GM23338 (cell line): Measurements from ENCODE around the gene ELAVL3. TPM values are rescaled to one million over a fixed set of nuclear protein-coding genes. Genes with fewer than 3 reads are reported as not detected.
A peak's percentile ranks its signal among the peaks of the same experiment; 100 is the strongest.

Experiments
- ATAC-seq: fragments of 200-7000 bp; cut with Tn5 transposase; 3 replicates; pipeline ENCODE4 v1.9.1; 2020
- DNase-seq: peaks from one replicate; pipeline ENCODE4 v3.0.0-alpha.2; 2015; ENCODE audit warnings: low spot score
- H2AFZ ChIP-seq: fragments of 200-600 bp; sonication (generic); 2 replicates; pipeline ENCODE4 v1.8.0; 2016; ENCODE audit warnings: antibody characterized with exemption, mild to moderate bottlenecking, moderate library complexity
- H3F3A ChIP-seq: fragments of 200-600 bp; sonication (generic); replicated peaks from 2 replicates; pipeline ENCODE4 v1.8.0; 2017; ENCODE audit warnings: antibody characterized with exemption, mixed run types, low read depth
- H3K27ac ChIP-seq: fragments of 200-600 bp; sonication (generic); 2 replicates; pipeline ENCODE4 v1.6.1; 2016; ENCODE audit warnings: low read depth
- H3K27me3 ChIP-seq: fragments of 200-600 bp; sonication (generic); 2 replicates; pipeline ENCODE4 v1.8.0; 2016; ENCODE audit warnings: mild to moderate bottlenecking, mixed run types, moderate library complexity; ENCODE audit not compliant: insufficient read depth
- H3K36me3 ChIP-seq: fragments of 200-600 bp; sonication (generic); 2 replicates; pipeline ENCODE4 v1.8.0; 2016; ENCODE audit warnings: mild to moderate bottlenecking; ENCODE audit not compliant: insufficient read depth
- H3K4me1 ChIP-seq: fragments of 200-600 bp; sonication (generic); 2 replicates; pipeline ENCODE4 v1.8.0; 2016; ENCODE audit warnings: mild to moderate bottlenecking, moderate library complexity; ENCODE audit not compliant: insufficient read depth
- H3K4me2 ChIP-seq: fragments of 200-600 bp; sonication (generic); 2 replicates; pipeline ENCODE4 v1.7.1; 2017; ENCODE audit warnings: mixed run types
- H3K4me3 ChIP-seq: fragments of 200-600 bp; sonication (generic); 2 replicates; pipeline ENCODE4 v1.6.1; 2016; ENCODE audit warnings: mixed run types
- H3K79me2 ChIP-seq: fragments of 200-600 bp; sonication (generic); replicated peaks from 2 replicates; pipeline ENCODE4 v1.8.0; 2017; ENCODE audit warnings: mild to moderate bottlenecking; ENCODE audit not compliant: insufficient read depth
- H3K9me2 ChIP-seq: fragments of 200-600 bp; sonication (generic); 2 replicates; pipeline ENCODE4 v1.8.0; 2017; ENCODE audit not compliant: insufficient read depth
- H4K20me1 ChIP-seq: fragments of 200-600 bp; sonication (generic); replicated peaks from 2 replicates; pipeline ENCODE4 v1.8.0; 2017; ENCODE audit warnings: mild to moderate bottlenecking; ENCODE audit not compliant: insufficient read depth
- H3K27ac Mint-ChIP-seq: 2 replicates; pipeline ENCODE4 v1.8.0; 2020; ENCODE audit warnings: inconsistent platforms, mild to moderate bottlenecking, moderate library complexity, mixed read lengths
- H3K27me3 Mint-ChIP-seq: 3 replicates; pipeline ENCODE4 v1.8.0; 2022; ENCODE audit warnings: low read depth, mild to moderate bottlenecking, moderate library complexity, mixed read lengths, inconsistent platforms; ENCODE audit not compliant: insufficient read depth, poor library complexity
- H3K36me3 Mint-ChIP-seq: 3 replicates; pipeline ENCODE4 v1.8.0; 2021; ENCODE audit warnings: low read depth, mild to moderate bottlenecking, inconsistent platforms, moderate library complexity, mixed read lengths
- H3K4me1 Mint-ChIP-seq: 3 replicates; pipeline ENCODE4 v1.8.0; 2020; ENCODE audit warnings: mild to moderate bottlenecking, inconsistent platforms, mixed read lengths
- H3K4me3 Mint-ChIP-seq: 3 replicates; pipeline ENCODE4 v1.8.0; 2021; ENCODE audit warnings: moderate library complexity, mild to moderate bottlenecking, inconsistent platforms, mixed read lengths
- H3K9me3 Mint-ChIP-seq: 3 replicates; pipeline ENCODE4 v1.8.0; 2020; ENCODE audit warnings: moderate library complexity, mild to moderate bottlenecking, inconsistent platforms, mixed read lengths
- CREB1 ChIP-seq: fragments of 250-450 bp; sonication (Bioruptor Pico); IDR thresholded peaks from 2 replicates; pipeline ENCODE4 v1.5.0; 2020; ENCODE audit warnings: low read depth, mild to moderate bottlenecking, moderate library complexity
- EZH2phosphoT487 ChIP-seq: fragments of 200-600 bp; sonication (generic); IDR thresholded peaks from one replicate; pipeline ENCODE4 v1.8.1; 2018; ENCODE audit warnings: antibody characterized with exemption; ENCODE audit not compliant: unreplicated experiment
- JUNB ChIP-seq: IDR thresholded peaks from one replicate; pipeline ENCODE4 v1.6.1; 2016; ENCODE audit warnings: antibody characterized with exemption; ENCODE audit not compliant: unreplicated experiment
- NANOG ChIP-seq: IDR thresholded peaks from 2 replicates; pipeline ENCODE4 v1.6.1; 2016; ENCODE audit warnings: antibody characterized with exemption, borderline replicate concordance
- POLR2AphosphoS5 ChIP-seq: IDR thresholded peaks from 2 replicates; pipeline ENCODE4 v1.6.1; 2016; ENCODE audit warnings: antibody characterized with exemption, low read depth
- ZNF331 ChIP-seq: fragments of 250-450 bp; sonication (Bioruptor Pico); IDR thresholded peaks from 2 replicates; pipeline ENCODE4 v1.5.0; 2020; ENCODE audit warnings: low read depth, mild to moderate bottlenecking, moderate library complexity
- polyA plus RNA-seq: library from polyadenylated mRNA; unstranded; fragments of >200 nt; fragmentation: Nextera tagmentation; extraction: Ambion mirVana; gene quantifications from 2 replicates; pipeline ENCODE4 v1.2.1, GENCODE V29; 2016
- total RNA-seq: library from RNA; depleted of rRNA; stranded (reverse); fragments of >200 nt; shearing (Covaris generic); gene quantifications from 2 replicates; pipeline ENCODE4 v1.2.3, GENCODE V29; 2014
- TF ChIP-seq, protein P1 (sequence below), 2 experiments: fragments of 200-600 bp in 1 of 2; sonication (generic) in 1 of 2; conservative IDR thresholded peaks; 2 replicates each; pipeline versions ENCODE4 v1.5.1 to v1.6.1; 2016 to 2017; ENCODE audit warnings: antibody characterized with exemption in 2 of 2, low read depth in 2 of 2, mild to moderate bottlenecking in 2 of 2, moderate library complexity in 1 of 2
- TF ChIP-seq, protein P2 (sequence below): IDR thresholded peaks from 2 replicates; pipeline ENCODE4 v1.6.1; 2016; ENCODE audit warnings: antibody characterized with exemption

ELAVL3 gene
- total and polyA plus RNA-seq, 2 experiments from 2014 or later = 0.45 to 1.2 TPM

DNA sequence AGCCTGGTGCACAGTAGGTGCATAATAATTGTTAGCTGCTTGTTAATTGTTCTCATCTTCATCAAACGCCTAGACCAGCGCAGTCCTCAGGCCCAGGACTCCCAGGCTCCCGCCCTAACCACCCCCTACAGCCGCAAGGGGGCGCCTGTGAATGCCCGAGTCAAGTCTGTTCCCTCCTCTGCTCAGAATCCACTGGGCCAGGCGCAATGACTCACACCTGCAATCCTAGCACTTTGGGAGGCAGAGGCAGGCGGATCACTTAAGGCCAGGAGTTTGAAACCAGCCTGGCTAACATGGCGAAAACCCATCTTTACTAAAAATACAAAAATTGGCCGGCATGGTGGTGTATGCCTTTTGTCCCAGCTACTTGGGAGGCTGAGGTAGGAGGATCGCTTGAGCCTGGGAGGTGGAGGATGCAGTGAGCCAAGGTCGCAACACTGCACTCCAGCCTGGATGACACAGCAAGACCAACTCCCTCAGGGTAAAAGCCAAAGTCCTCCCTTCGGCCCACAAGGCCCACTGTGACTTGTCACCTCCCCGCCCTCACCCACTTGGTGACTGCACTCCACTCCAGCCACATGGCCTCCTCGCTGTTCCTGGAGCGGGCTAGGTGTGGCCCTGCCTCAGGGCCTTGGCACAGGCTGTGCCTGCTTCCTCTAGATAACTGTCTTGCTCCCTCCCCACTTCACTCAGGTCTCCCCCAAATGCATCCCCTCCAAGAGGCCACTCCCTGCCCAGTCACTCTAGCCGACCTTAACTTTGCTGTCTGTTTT lies 15.7 kb upstream of the ELAVL3 start:
- Histone ChIP-seq H3K27ac (no peak overlapping the region), H4K20me1 (no peaks in the 10 kb centered on the region), H3K4me2 (no peak overlapping the region), H3K4me1 (no peaks in the 10 kb centered on the region), H3K4me3 (no peak overlapping the region), H3K79me2 (no peaks in the 10 kb centered on the region), H3F3A (0 out of 2 replicates have a peak, but pooled peaks cover 2% of the 10 kb centered on the region), H3K36me3 (no peaks in the 10 kb centered on the region), H3K9me2 (no peaks in the 10 kb centered on the region), H3K27me3 (no peaks in the 10 kb centered on the region), H2AFZ (no peak overlapping the region)
- H3K4me1 Mint-ChIP-seq = no peaks in the 10 kb centered on the region
- peak overlapping the region; percentile 76 for H3K27ac Mint-ChIP-seq
- TF ChIP-seq, protein P1, sequence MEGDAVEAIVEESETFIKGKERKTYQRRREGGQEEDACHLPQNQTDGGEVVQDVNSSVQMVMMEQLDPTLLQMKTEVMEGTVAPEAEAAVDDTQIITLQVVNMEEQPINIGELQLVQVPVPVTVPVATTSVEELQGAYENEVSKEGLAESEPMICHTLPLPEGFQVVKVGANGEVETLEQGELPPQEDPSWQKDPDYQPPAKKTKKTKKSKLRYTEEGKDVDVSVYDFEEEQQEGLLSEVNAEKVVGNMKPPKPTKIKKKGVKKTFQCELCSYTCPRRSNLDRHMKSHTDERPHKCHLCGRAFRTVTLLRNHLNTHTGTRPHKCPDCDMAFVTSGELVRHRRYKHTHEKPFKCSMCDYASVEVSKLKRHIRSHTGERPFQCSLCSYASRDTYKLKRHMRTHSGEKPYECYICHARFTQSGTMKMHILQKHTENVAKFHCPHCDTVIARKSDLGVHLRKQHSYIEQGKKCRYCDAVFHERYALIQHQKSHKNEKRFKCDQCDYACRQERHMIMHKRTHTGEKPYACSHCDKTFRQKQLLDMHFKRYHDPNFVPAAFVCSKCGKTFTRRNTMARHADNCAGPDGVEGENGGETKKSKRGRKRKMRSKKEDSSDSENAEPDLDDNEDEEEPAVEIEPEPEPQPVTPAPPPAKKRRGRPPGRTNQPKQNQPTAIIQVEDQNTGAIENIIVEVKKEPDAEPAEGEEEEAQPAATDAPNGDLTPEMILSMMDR (conservative IDR thresholded peaks at IDR 0.05; ENCODE audit: low read depth in 2 of 2) = peak; percentile 89 to 93
- TF ChIP-seq, protein P2, sequence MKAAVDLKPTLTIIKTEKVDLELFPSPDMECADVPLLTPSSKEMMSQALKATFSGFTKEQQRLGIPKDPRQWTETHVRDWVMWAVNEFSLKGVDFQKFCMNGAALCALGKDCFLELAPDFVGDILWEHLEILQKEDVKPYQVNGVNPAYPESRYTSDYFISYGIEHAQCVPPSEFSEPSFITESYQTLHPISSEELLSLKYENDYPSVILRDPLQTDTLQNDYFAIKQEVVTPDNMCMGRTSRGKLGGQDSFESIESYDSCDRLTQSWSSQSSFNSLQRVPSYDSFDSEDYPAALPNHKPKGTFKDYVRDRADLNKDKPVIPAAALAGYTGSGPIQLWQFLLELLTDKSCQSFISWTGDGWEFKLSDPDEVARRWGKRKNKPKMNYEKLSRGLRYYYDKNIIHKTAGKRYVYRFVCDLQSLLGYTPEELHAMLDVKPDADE = no peak
- H3K36me3 Mint-ChIP-seq = peaks cover 4% of the 10 kb centered on the region; the same call in 2 of the 3 replicates
- peak; percentile 89 for DNase-seq
- H3K27me3 Mint-ChIP-seq = peaks cover 7% of the 10 kb centered on the region
- H3K4me3 Mint-ChIP-seq = no peak overlapping the region; the same call in 2 of the 3 replicates
- H3K9me3 Mint-ChIP-seq = no peaks in the 10 kb centered on the region
- peak; percentile 100 for ATAC-seq

DNA sequence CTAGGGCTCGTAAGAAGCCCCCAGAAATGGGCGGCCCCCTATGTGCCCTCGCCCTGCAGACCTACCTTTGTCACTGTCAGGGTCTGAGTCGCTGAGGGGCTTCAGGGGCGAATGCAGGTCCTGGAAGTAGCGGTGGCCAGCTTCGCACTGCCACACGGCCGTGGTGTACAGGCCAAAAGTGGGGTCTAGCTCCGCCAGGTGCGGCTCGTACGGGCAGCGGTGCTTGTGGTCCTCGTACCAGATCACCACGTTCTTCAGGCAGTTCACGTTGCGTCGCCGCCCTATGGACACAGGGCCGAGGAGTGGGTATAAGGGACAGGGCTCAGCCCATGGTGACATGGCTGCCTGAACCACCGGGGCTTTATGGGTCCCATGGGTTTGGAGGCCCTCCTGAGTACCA lies 15.0 kb upstream of the ELAVL3 start:
- H3K4me1 Mint-ChIP-seq = no peaks in the 10 kb centered on the region
- Histone ChIP-seq H3K4me3 (no peak overlapping the region), H2AFZ (no peak overlapping the region), H3K36me3 (no peaks in the 10 kb centered on the region), H4K20me1 (no peaks in the 10 kb centered on the region), H3K9me2 (no peaks in the 10 kb centered on the region), H3F3A (0 out of 2 replicates have a peak, but pooled peaks cover 2% of the 10 kb centered on the region), H3K4me1 (no peaks in the 10 kb centered on the region), H3K27me3 (no peaks in the 10 kb centered on the region), H3K4me2 (no peak overlapping the region), H3K27ac (no peak overlapping the region), H3K79me2 (no peaks in the 10 kb centered on the region)
- DNase-seq (no peak), ATAC-seq (no peak)
- H3K9me3 Mint-ChIP-seq = no peaks in the 10 kb centered on the region; the same call in 2 of the 3 replicates
- H3K36me3 Mint-ChIP-seq = peaks cover 7% of the 10 kb centered on the region
- H3K4me3 Mint-ChIP-seq = no peak overlapping the region
- no peak overlapping the region for H3K27ac Mint-ChIP-seq
- H3K27me3 Mint-ChIP-seq = peaks cover 7% of the 10 kb centered on the region
- TF ChIP-seq EZH2phosphoT487 = no peak
- no peak for TF ChIP-seq POLR2AphosphoS5
- TF ChIP-seq CREB1 (CRISPR knock-in tag) = no peak
- TF ChIP-seq NANOG = no peak
- no peak for TF ChIP-seq JUNB
- TF ChIP-seq ZNF331 = no peak
- TF ChIP-seq, protein P1 (conservative IDR thresholded peaks at IDR 0.05; ENCODE audit: low read depth in 2 of 2) = no peak
